ENCODE measurements around the gene RNF214.
"Not testable (repeated sequence)": the region's sequence is repeated elsewhere in the genome, so short reads cannot be mapped to it uniquely, and the experiment has no call there.

The RNF214 gene

DNA sequence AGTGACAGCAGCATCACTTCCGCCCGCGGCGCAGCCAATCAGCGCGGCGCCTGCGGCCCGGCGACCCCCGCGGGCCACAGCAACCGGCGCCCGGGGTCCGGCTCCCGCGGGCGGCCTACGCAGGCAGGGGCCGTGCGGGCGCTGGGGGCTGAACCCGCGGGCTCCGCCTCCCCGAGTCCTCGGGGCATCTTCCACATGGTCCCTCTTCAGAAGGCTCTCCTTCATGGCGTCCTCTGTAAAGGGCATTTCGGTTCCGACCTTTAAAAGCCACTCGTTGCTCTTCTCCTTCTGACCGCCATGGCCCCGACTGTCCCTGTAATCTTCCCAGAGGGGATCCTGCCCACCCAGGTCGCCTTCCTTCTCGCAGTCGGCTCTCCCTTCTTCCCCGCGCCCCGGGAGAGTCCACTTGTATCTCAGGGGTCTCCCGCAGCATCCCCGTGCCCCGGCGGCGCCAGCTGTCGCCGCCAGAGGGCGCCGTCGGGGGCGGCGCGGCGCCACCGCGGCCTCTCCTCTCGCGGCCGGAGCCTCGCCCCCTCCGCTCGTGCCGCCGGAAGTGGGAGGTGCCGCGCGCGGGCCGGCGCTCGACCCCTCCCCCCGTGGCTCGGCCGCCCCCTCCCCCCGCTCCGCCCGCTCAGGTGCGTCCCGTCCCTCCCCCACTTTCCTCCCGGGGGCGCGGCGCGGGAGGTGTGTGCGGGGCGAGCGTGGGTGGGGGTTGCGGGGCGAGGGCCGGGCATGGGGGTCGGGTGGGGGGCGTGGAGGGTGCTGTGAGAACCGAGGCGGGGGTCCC, at the start of gene RNF214:
Gene RNF214, plus strand, starts transcription at position 580 of the 787 bp plus-strand sequence. CDS start 1,602 bp downstream, outside the sequence.
- TF ChIP-seq, protein P1, sequence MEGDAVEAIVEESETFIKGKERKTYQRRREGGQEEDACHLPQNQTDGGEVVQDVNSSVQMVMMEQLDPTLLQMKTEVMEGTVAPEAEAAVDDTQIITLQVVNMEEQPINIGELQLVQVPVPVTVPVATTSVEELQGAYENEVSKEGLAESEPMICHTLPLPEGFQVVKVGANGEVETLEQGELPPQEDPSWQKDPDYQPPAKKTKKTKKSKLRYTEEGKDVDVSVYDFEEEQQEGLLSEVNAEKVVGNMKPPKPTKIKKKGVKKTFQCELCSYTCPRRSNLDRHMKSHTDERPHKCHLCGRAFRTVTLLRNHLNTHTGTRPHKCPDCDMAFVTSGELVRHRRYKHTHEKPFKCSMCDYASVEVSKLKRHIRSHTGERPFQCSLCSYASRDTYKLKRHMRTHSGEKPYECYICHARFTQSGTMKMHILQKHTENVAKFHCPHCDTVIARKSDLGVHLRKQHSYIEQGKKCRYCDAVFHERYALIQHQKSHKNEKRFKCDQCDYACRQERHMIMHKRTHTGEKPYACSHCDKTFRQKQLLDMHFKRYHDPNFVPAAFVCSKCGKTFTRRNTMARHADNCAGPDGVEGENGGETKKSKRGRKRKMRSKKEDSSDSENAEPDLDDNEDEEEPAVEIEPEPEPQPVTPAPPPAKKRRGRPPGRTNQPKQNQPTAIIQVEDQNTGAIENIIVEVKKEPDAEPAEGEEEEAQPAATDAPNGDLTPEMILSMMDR (conservative IDR thresholded peaks at IDR 0.05; ENCODE audit: low read depth, low read length), result peak; percentile 60
- peak; percentile 15 for DNase-seq (ENCODE audit: low read depth)
- peak within 1 kb of the TSS; percentile 95 for H3K4me3 ChIP-seq (ENCODE audit: low read length)

DNA sequence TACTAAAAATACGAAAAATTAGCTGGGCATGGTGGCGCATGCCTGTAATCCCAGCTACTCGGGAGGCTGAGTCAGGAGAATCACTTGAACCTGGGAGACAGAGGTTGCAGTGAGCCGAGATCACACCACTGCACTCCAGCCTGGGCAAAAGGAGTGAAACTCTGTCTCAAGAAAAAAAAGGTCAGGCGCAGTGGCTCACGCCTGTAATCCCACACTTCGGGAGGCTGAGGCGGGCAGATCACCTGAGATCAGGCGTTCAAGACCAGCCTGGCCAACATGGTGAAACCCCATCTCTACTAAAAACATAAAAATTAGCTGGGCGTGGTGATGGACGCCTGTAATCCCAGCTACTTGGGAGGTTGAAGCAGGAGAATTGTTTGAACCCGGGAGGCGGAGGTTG, 49.3 kb upstream of the RNF214 start:
- DNase-seq (ENCODE audit: low read depth); H3K4me3 ChIP-seq (ENCODE audit: low read length): not testable (repeated sequence)

DNA sequence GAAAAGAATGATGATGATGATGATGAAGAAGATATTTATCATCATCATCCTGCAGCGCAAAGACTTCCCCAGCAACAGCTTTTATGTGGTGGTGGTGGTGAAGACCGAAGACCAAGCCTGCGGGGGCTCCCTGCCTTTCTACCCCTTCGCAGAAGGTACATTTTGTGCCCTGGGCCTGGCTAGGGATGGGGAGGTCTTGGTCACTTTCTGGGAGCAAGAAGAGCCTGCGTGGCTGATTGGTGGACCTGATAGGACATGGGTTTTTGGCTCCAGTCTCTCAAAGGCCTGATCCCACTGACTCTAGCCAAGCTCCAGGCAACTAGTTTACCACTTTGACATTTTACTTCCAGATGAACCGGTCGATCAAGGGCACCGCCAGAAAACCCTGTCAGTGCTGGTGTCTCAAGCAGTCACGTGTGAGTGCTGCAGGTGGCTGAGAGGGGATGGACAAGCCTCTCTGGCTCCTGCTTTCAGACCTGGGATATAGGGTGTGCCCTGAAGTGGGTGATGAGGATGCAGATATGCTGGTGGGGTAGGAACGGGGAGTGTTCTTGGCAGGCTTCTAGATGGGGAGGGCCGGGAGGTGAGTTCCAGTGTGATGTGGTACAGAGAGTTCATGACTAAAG, 48.6 kb upstream of the RNF214 start:
- TF ChIP-seq, protein P1 (conservative IDR thresholded peaks at IDR 0.05; ENCODE audit: low read depth, low read length), result no peak
- DNase-seq (ENCODE audit: low read depth), result no peak
- H3K4me3 ChIP-seq (ENCODE audit: low read length), result no peak overlapping the region

DNA sequence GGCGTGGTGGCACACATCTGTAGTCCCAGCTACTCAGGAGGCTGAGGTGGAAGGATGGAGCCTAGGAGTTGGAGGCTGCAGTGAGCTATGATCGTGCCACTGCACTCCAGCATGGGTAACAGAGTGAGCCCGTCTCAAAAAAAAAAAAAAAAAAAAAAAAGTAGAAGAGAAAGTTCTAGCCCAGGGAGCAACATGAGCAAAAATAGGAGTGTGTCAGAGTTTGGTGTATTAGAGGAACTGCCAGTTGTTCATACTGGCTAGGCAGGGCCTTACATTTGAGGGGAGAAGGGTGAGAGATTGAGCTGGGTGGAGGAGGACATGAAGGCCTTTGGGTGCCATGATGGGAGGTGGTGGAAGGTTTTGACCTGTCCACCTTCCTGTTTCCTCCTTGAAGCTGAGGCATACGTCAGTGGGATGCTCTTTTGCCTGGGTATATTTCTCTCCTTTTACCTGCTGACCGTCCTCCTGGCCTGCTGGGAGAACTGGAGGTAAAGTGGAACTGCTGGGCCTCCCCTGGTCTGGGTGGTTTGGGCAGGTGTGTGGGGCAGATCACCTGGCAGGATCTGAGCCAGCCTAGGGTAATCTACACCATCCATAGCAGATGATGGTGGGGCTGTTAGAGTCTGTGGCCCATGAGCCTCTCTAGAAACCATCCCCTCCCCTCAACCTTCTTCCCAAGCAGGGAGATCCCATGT, 46.6 kb upstream of the RNF214 start:
- H3K4me3 ChIP-seq (ENCODE audit: low read length), result no peak overlapping the region
- TF ChIP-seq, protein P1 (conservative IDR thresholded peaks at IDR 0.05; ENCODE audit: low read depth, low read length), result no peak
- DNase-seq (ENCODE audit: low read depth), result no peak

DNA sequence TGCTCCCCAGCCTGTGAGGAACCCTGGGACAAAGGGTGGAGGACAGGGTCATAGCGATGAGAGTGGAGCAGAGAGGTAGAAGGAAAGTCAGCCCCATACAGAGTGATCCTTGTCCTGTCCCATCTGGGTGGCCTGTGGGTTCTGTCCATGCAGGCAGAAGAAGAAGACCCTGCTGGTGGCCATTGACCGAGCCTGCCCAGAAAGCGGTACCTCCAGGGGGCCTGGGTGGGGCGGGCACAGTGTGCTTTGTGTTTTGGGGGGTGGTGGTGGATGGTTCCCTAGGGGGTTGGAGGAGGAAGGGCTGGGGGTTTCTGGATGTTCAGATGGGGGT, 46.1 kb upstream of the RNF214 start:
- TF ChIP-seq, protein P1 (conservative IDR thresholded peaks at IDR 0.05; ENCODE audit: low read depth, low read length), result no peak
- DNase-seq (ENCODE audit: low read depth), result no peak

DNA sequence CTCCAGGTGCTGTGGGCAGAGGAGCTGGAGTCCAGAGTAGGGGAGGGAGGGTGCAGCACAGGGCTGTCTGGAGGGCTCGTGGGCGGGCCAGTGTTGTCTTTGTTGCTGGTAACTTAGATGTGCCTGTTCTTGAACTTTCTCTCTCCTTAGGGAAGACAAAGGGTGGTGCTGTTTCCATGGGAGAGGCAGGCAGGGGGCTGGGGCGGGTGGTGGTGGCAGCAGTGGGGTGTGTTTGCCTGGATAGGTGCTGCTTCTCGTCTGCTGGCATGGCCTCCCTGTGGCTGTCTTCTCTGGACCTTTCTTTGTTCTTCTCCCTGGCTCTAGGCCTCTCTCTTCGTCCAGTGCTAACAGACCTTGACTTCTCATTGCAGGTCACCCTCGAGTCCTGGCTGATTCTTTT, 45.5 kb upstream of the RNF214 start:
- DNase-seq (ENCODE audit: low read depth), result no peak
- TF ChIP-seq, protein P1 (conservative IDR thresholded peaks at IDR 0.05; ENCODE audit: low read depth, low read length), result no peak
- no peak overlapping the region for H3K4me3 ChIP-seq (ENCODE audit: low read length)

More for the DNA sequence above, 46.1 kb upstream of the RNF214 start:
- no peak overlapping the region for H3K4me3 ChIP-seq (ENCODE audit: low read length)

DNA sequence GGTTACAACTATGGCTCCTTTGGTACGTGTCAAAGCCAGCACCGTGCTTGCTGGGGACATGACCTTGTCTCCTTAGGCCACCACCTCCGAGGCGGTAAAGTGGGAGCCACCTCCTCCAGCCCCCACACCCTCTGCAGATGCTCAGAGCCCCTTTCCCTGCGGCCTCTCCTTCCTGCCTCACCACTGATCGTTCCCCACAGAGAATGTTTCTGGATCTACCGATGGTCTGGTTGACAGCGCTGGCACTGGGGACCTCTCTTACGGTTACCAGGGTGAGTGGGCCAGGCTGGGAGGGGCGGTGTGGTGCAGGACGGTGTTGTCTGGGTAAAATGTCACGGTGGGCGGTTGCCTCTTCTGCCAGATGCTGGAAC, 45.1 kb upstream of the RNF214 start:
- no peak overlapping the region for H3K4me3 ChIP-seq (ENCODE audit: low read length)
- TF ChIP-seq, protein P1 (conservative IDR thresholded peaks at IDR 0.05; ENCODE audit: low read depth, low read length), result no peak
- DNase-seq (ENCODE audit: low read depth), result no peak
